GM10847 (cell line): ENCODE measurements around the gene MAVS.

Experiments used
- POLR2A ChIP-seq: IDR thresholded peaks from 2 replicates; pipeline ENCODE4 v1.6.1; 2011; ENCODE audit not compliant: insufficient read length; ENCODE audit errors: extremely low read depth

The MAVS gene

DNA sequence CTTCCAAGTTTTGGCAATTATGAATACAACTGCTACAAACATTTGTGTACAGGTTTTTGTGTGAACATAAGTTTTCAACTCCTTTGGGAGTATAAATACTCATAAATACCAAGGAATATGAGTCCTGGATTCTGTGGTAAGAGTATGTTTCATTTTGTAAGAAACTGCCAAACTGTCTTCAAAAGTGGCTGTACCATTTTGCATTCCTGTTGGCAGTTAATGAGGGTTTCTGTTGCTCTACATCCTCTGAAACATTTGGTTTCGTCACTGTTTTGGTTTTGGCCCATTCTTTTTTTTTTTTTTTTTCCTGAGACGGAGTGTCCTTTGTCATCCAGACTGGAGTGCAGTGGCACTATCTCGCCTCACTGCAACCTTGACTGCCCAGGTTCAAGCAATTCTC, 17.8 kb upstream of the MAVS start:
- TF ChIP-seq POLR2A, result no peak

- no peak for TF ChIP-seq POLR2A
Measured at GRCh38 chr20:3836132-3836531, 10.5 kb upstream of the MAVS start.

DNA sequence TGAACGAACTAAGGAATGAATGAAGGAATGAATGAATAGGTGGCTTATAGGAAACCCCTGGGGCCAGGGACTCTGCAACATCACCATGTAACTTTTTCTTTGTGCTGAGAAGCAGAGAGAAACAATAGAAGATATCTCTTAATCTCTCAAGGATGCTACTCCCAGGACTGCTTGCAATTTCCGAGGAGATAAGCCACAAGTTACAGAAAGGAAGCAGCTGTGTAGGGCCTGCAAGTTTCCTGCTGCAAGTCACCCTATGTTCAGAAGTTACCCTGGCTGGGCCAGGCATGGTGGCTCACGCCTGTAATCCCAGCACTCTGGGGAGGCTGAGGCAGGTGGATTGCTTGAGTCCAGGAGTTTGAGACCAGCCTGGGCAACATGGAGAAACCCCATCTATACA, 7.3 kb upstream of the MAVS start:
- TF ChIP-seq POLR2A, result no peak

GRCh38 chr20:3842348-3842930, 4.2 kb upstream of the MAVS start:
- no peak for TF ChIP-seq POLR2A

- no peak for TF ChIP-seq POLR2A
Measured at GRCh38 chr20:3843490-3843889, 3.1 kb upstream of the MAVS start.

DNA sequence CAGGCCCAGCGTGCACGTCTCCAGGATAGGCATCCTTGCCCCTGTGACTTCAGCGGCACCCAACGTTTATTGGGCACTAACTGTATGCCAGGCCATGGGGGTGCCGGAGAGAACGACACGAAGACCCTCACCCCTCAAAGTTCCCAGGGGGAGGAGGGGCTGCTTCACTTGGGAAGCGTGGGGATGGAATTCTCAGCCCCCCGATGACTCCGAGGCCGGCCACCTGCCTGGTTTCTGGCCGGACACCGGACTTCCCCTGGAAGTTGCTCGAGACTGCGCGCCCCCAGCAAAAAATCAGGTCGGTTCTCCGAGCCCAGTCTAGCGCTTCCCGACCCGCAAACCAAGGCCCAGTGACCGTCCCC, 275 bp upstream of the MAVS start:
- TF ChIP-seq POLR2A, result no peak

- no peak for TF ChIP-seq POLR2A
Measured at GRCh38 chr20:3847429-3847940, 851 bp downstream of the MAVS start.

- TF ChIP-seq POLR2A, result no peak
Measured at GRCh38 chr20:3848565-3848964, 1.9 kb downstream of the MAVS start.

DNA sequence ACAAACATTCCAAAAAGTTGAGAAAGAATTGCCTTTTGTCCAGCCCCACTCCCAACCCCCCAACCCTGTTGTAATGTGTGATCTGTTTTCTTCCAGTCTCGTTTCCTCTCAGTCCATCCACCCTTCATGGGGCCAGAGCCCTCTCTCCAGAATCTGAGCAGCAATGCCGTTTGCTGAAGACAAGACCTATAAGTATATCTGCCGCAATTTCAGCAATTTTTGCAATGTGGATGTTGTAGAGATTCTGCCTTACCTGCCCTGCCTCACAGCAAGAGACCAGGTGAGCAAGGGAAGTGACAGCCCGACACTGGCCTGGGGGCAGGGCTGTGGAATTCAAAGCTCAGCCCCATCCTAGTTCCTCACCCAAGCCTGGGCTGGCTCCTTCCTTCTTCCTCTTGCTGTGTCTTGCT, 7.8 kb downstream of the MAVS start:
- TF ChIP-seq POLR2A, result no peak

DNA sequence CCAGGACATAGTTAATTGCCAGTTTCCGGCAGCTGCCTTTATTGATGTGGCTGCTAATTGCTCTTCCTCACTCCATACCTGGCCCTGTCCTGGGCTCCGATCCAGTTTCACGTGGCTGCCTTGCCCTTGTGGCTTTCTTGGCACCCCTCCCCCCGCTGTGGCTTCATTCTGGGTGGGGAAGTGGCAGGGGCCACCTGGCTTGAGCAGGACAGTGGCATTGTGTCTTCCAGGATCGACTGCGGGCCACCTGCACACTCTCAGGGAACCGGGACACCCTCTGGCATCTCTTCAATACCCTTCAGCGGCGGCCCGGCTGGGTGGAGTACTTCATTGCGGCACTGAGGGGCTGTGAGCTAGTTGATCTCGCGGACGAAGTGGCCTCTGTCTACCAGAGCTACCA, 10.8 kb downstream of the MAVS start:
- no peak for TF ChIP-seq POLR2A

GRCh38 chr20:3858689-3859088, 12.1 kb downstream of the MAVS start:
- TF ChIP-seq POLR2A, result no peak

DNA sequence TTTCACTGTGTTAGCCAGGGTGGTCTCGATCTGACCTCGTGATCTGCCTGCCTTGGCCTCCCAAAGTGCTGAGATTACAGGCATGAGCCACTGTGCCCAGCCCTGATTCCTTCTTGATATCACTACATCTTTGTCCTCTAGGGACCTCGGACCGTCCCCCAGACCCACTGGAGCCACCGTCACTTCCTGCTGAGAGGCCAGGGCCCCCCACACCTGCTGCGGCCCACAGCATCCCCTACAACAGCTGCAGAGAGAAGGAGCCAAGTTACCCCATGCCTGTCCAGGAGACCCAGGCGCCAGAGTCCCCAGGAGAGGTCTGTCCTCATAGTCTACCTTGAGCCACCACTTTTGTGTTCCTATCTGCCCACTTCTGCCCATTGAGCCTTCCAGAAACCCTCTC, 14.6 kb downstream of the MAVS start:
- no peak for TF ChIP-seq POLR2A

DNA sequence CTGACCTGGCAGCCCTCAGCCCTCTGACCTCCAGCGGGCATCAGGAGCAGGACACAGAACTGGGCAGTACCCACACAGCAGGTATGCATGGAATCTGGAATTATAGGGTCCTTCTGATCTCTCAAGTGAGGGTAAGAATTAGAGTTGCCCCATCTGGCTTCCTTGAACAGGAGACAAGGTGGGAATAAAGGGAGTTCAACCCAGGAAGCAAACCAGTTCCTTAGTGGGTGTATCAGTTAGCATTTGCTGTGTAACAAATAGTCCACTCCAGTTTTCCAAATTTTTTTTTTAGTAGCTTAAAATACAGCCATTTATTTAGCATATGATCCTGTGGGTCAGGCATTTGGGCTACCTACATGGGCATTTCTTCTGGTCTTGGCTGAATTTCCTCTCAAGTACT, 15.7 kb downstream of the MAVS start:
- TF ChIP-seq POLR2A, result no peak

GRCh38 chr20:3863317-3863716, 16.7 kb downstream of the MAVS start:
- TF ChIP-seq POLR2A, result no peak

DNA sequence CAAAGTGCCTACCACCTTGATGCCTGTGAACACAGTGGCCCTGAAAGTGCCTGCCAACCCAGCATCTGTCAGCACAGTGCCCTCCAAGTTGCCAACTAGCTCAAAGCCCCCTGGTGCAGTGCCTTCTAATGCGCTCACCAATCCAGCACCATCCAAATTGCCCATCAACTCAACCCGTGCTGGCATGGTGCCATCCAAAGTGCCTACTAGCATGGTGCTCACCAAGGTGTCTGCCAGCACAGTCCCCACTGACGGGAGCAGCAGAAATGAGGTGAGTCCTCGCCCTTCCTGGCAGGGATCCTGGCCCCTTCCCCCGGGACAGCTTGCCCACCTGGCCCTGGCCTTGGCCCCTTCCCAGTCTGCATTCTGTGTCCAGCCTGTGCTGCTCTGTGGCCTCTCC, 17.9 kb downstream of the MAVS start:
- TF ChIP-seq POLR2A, result no peak

- no peak for TF ChIP-seq POLR2A
Measured at GRCh38 chr20:3865152-3865886, 18.7 kb downstream of the MAVS start.

DNA sequence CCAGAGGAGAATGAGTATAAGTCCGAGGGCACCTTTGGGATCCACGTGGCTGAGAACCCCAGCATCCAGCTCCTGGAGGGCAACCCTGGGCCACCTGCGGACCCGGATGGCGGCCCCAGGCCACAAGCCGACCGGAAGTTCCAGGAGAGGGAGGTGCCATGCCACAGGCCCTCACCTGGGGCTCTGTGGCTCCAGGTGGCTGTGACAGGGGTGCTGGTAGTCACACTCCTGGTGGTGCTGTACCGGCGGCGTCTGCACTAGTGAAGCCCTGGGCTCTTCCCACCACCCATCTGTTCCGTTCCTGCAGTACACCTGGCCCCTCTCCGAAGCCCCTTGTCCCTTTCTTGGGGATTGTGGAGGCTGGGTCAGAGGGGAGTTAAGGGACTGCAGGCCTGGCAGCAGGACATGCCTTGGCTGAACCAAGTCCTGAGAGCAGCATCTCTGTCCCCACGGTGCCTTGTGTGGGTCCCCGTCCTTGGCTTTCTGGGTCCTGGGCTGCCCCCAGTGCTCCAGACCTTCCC, 19.3 kb downstream of the MAVS start:
- no peak for TF ChIP-seq POLR2A

GRCh38 chr20:3866464-3866863, 19.8 kb downstream of the MAVS start:
- no peak for TF ChIP-seq POLR2A
